Measurements from ENCODE around the gene NFE2L3. TPM values are rescaled to one million over a fixed set of nuclear protein-coding genes. Genes with fewer than 3 reads are reported as not detected.

The NFE2L3 gene
- total and polyA plus RNA-seq, 2 donors (not counting 1 experiment from before 2014, with no cell fraction given): 1.4 to 1.6 TPM

GRCh38 chr7:26216049-26216448 lies 64.1 kb downstream of the NFE2L3 start:
- Mint-ChIP-seq H3K4me1 (peaks cover 10% of the 10 kb centered on the region), H3K27me3 (no peaks in the 10 kb centered on the region), H3K9me3 (ENCODE audit: insufficient read depth) (no peaks in the 10 kb centered on the region), H3K4me3 (no peak overlapping the region), H3K27ac (no peak overlapping the region)
- POLR2A ChIA-PET: no interaction called here
- no peaks in the 10 kb centered on the region for H3K79me2 ChIP-seq (ENCODE audit: control insufficient read depth, insufficient read depth, low read length)
- H3K27ac ChIP-seq (ENCODE audit: low read length in 2 of 2): no peak overlapping the region
- DNase-seq (no peak), ATAC-seq (ENCODE audit: low read depth) (no peak)
- WGBS (ENCODE audit: insufficient coverage): no CpG with 5 or more reads among the region's 2 CpGs
- H3K4me3 ChIP-seq (ENCODE audit: control extremely low read depth in 1 of 5, extremely low read depth in 1 of 5, insufficient read depth in 1 of 5, low read depth in 2 of 5, low read length in 4 of 5): no peak overlapping the region
- intact Hi-C loops (cut with micrococcal nuclease): no loop called here
- no peak overlapping the region for H3K4me2 ChIP-seq (replicated peaks; ENCODE audit: low read depth, low read length, poor library complexity, severe bottlenecking)
- H3K9ac ChIP-seq (ENCODE audit: low read length): no peak overlapping the region
- CTCF ChIA-PET: no interaction called here
- H3K4me1 ChIP-seq (ENCODE audit: control insufficient read depth in 2 of 2, insufficient read depth in 2 of 2, low read length in 2 of 2): no peaks in the 10 kb centered on the region
- H4K20me1 ChIP-seq (ENCODE audit: control insufficient read depth, insufficient read depth, low read length, poor library complexity, severe bottlenecking): no peaks in the 10 kb centered on the region
- TF ChIP-seq EZH2 (IDR thresholded peaks at IDR 0.05; ENCODE audit: borderline replicate concordance, insufficient read depth, low read depth, low read length, poor library complexity, severe bottlenecking) (no peak), CTCF (IDR thresholded peaks at IDR 0.05) (no peak)
- peaks cover 0 to 6% (median 0%) of the 10 kb centered on the region in 3 donors for H3K9me3 ChIP-seq (ENCODE audit: control extremely low read depth in 1 of 3, control insufficient read depth in 2 of 3, insufficient read depth in 1 of 3, low read length in 2 of 3)
- peaks cover 0 to 15% of the 10 kb centered on the region in 2 experiments for H3K36me3 ChIP-seq (replicated peaks in 1 of 2; ENCODE audit: control extremely low read depth in 1 of 2, control insufficient read depth in 1 of 2, extremely low read depth in 1 of 2, insufficient read depth in 2 of 2, low read length in 1 of 2)
- no peak overlapping the region for H2AFZ ChIP-seq (ENCODE audit: insufficient read depth, low read depth, low read length, poor library complexity, severe bottlenecking)
- H3K27me3 ChIP-seq (replicated peaks in 1 of 4; ENCODE audit: control extremely low read depth in 1 of 4, control insufficient read depth in 3 of 4, insufficient read depth in 4 of 4, low read length in 3 of 4): no peaks in the 10 kb centered on the region

- Histone ChIP-seq H3K4me3 (ENCODE audit: control extremely low read depth in 1 of 5, extremely low read depth in 1 of 5, insufficient read depth in 1 of 5, low read depth in 2 of 5, low read length in 4 of 5) (no peak overlapping the region), H3K4me1 (ENCODE audit: control insufficient read depth in 2 of 2, insufficient read depth in 2 of 2, low read length in 2 of 2) (no peaks in the 10 kb centered on the region), H4K20me1 (ENCODE audit: control insufficient read depth, insufficient read depth, low read length, poor library complexity, severe bottlenecking) (no peaks in the 10 kb centered on the region), H3K27me3 (replicated peaks in 1 of 4; ENCODE audit: control extremely low read depth in 1 of 4, control insufficient read depth in 3 of 4, insufficient read depth in 4 of 4, low read length in 3 of 4) (peaks cover 0 to 3% (median 0%) of the 10 kb centered on the region in 4 experiments), H3K4me2 (replicated peaks; ENCODE audit: low read depth, low read length, poor library complexity, severe bottlenecking) (no peak overlapping the region), H2AFZ (ENCODE audit: insufficient read depth, low read depth, low read length, poor library complexity, severe bottlenecking) (no peak overlapping the region), H3K9me3 (ENCODE audit: control extremely low read depth in 1 of 3, control insufficient read depth in 2 of 3, insufficient read depth in 1 of 3, low read length in 2 of 3) (peaks cover 0 to 4% (median 0%) of the 10 kb centered on the region in 3 donors), H3K36me3 (replicated peaks in 1 of 2; ENCODE audit: control extremely low read depth in 1 of 2, control insufficient read depth in 1 of 2, extremely low read depth in 1 of 2, insufficient read depth in 2 of 2, low read length in 1 of 2) (no peaks in the 10 kb centered on the region), H3K9ac (ENCODE audit: low read length) (no peak overlapping the region), H3K79me2 (ENCODE audit: control insufficient read depth, insufficient read depth, low read length) (no peaks in the 10 kb centered on the region), H3K27ac (ENCODE audit: low read length in 2 of 2) (no peak overlapping the region)
- no peak overlapping the region for H3K27ac Mint-ChIP-seq
- no peak overlapping the region for H3K4me3 Mint-ChIP-seq
- 89% methylated on average over 3 of the region's 5 CpGs for WGBS (ENCODE audit: insufficient coverage)
- H3K27me3 Mint-ChIP-seq: peaks cover 9% of the 10 kb centered on the region
- intact Hi-C loops (cut with micrococcal nuclease): no loop called here
- no peaks in the 10 kb centered on the region for H3K9me3 Mint-ChIP-seq (ENCODE audit: insufficient read depth)
- ChIA-PET CTCF (no interaction called here), POLR2A (no interaction called here)
- no peak for DNase-seq
- TF ChIP-seq EZH2 (IDR thresholded peaks at IDR 0.05; ENCODE audit: borderline replicate concordance, insufficient read depth, low read depth, low read length, poor library complexity, severe bottlenecking) (no peak), CTCF (IDR thresholded peaks at IDR 0.05) (no peak)
- H3K4me1 Mint-ChIP-seq: no peaks in the 10 kb centered on the region
- no peak for ATAC-seq (ENCODE audit: low read depth)
Observed at GRCh38 chr7:26224359-26224758, 72.4 kb downstream of the NFE2L3 start.
